Measurements from ENCODE around the gene UFD1.

The UFD1 gene

GRCh38 chr22:19419086-19419463 lies 59.9 kb downstream of the UFD1 start:
- no peak for DNase-seq

DNA sequence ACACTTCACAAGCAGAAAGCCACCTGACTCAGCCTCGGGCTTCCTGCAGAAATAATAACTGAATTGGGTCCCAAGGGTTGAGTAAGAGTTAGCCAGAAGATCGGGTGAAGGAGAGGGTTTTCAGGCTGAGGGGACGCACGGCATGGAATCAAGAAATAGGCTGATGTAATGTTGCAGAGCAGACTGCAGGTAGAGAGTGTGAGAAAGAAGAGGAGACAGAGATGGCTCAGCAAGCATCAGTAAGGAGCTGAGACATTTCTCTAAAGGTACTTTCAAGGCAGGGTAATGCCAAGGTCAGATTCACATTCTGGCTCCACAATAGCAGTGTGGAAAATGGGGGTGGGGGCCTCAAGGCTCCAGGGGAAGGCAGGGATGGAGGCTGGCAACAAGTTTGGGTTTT lies 66.1 kb downstream of the UFD1 start:
- no peak for DNase-seq

DNA sequence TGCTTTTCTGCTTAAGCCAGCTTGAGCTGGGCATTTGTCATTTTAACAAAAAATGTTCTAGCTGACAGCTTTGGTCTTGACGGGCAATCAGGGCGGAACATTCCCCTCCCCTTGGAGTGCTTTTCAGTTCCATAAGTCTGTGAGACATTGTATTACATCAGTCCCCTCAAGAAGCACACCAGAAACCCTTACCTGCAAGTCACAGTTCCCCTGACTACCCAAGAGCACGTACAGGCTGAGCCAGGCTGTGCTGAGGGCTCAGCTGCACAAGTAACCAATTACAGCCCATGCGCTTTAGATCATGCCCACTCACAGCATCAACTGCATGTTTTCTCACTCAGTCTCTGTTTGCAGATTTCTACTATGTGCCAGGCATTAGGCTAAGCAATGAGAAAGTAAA lies 66.5 kb downstream of the UFD1 start:
- DNase-seq = no peak

- no peak for DNase-seq
Observed at GRCh38 chr22:19411690-19412045, 67.3 kb downstream of the UFD1 start.

- DNase-seq = no peak
Observed at GRCh38 chr22:19410941-19411689, 67.9 kb downstream of the UFD1 start.

- DNase-seq = no peak
Observed at GRCh38 chr22:19407649-19408606, 71.1 kb downstream of the UFD1 start.

DNA sequence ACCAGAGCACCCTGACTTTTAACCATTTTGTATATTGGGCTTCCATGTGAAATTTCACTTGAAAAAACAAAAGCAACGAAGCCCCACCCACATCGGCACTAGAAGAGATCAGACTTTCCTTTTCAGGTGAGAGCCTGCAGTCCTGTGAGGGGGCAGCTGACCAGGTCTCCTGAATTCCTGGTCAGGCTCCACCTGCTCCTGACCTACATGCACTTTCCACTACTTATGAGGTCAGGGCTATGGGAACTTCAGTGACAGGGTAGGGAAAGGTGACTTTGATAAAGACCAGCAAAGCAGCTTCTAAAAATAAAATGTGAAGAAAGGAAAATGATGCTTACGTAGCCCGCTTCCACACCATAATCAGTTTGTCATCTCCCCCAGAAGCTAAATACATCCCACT lies 72.1 kb downstream of the UFD1 start:
- DNase-seq = no peak

DNA sequence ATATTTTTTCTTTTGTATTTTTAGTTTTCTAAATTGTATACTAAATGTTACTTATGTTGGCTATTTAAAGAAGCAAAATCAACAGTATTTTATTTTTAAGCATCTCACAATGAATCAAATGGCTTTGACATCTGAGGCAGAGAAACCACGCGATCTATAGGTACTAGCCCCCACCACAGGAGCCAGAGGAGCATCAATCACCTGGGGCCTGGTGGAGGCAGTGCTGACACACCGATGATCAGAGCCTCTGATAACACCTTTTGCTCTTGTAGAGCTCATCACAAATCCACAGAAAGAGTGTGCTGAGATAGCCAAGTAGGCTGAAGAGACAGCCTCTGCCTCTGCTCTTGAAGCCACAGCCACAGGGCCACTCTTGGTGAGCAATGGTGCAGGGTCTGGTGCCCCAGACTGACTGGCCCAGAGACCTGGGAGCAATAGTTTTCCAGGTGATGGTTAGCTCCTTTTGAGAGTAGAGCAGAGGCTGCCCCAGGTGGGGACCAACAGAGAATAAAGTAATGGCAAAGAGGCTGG lies 72.6 kb downstream of the UFD1 start:
- no peak for DNase-seq

- no peak for DNase-seq
Observed at GRCh38 chr22:19405652-19406051, 73.3 kb downstream of the UFD1 start.

GRCh38 chr22:19405133-19405532 lies 73.9 kb downstream of the UFD1 start:
- DNase-seq = no peak

- DNase-seq = no peak
Observed at GRCh38 chr22:19404676-19405075, 74.3 kb downstream of the UFD1 start.

- DNase-seq = no peak
Observed at GRCh38 chr22:19402642-19403191, 76.3 kb downstream of the UFD1 start.

GRCh38 chr22:19401483-19401882 lies 77.5 kb downstream of the UFD1 start:
- DNase-seq = no peak

- no peak for DNase-seq
Observed at GRCh38 chr22:19400881-19401280, 78.1 kb downstream of the UFD1 start.
